ENCODE data around the gene IGF1.

Gene IGF1

DNA sequence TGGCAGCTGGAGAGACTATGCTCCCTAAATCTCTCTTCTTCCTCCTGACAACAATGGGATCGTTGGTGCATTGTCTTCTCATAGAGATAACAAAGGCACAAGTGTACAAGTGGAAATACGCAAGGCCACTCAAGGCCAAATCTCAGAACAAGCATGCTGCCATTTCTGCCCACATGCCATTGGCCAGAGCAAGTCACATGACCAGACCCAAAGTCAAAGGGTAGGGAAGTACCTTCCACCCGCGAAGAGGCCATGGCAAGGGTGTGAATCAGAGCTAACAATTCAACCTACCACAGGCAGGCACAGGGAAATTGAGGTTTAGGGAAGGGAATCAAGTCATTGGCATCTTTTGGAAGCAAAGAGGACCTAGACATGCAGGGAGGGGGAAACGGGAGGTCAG lies 38.5 kb upstream of the IGF1 start:
- no peak overlapping the region for H2AFZ ChIP-seq (ENCODE audit: low read length)
- H3K9me3 ChIP-seq (replicated peaks; ENCODE audit: insufficient read depth, low read length): no peaks in the 10 kb centered on the region
- no peak for DNase-seq
- H3K27me3 ChIP-seq (replicated peaks; ENCODE audit: insufficient read depth, low read length): no peaks in the 10 kb centered on the region
- no peak overlapping the region for H3K27ac ChIP-seq (ENCODE audit: low read length)
- TF ChIP-seq EZH2 (optimal IDR thresholded peaks at IDR 0.05; ENCODE audit: low read depth, low read length) (no peak), EZH2phosphoT487 (IDR thresholded peaks at IDR 0.05; ENCODE audit: low read length) (no peak), CTCF (IDR thresholded peaks at IDR 0.05; ENCODE audit: low read length) (no peak)
- H3K4me1 ChIP-seq (ENCODE audit: low read length): no peaks in the 10 kb centered on the region
- H3F3A ChIP-seq (ENCODE audit: insufficient read depth, low read length): no peaks in the 10 kb centered on the region
- no peak overlapping the region for H3K4me3 ChIP-seq (ENCODE audit: low read length)
- H3K9me2 ChIP-seq (replicated peaks; ENCODE audit: insufficient read depth, low read length): no peaks in the 10 kb centered on the region
- no peak overlapping the region for H3K4me2 ChIP-seq (ENCODE audit: low read depth, low read length)
- no peaks in the 10 kb centered on the region for H3K79me2 ChIP-seq (ENCODE audit: low read length)
- no peak overlapping the region for H3K9ac ChIP-seq (ENCODE audit: low read length)
- no peaks in the 10 kb centered on the region for H4K20me1 ChIP-seq (ENCODE audit: insufficient read depth, low read length)
- H3K36me3 ChIP-seq (replicated peaks; ENCODE audit: insufficient read depth, low read length): no peaks in the 10 kb centered on the region

GRCh38 chr12:102514696-102515095 lies 34.3 kb upstream of the IGF1 start:
- H3K9me3 ChIP-seq (replicated peaks; ENCODE audit: insufficient read depth, low read length): no peaks in the 10 kb centered on the region
- H4K20me1 ChIP-seq (ENCODE audit: insufficient read depth, low read length): no peaks in the 10 kb centered on the region
- DNase-seq: no peak
- H3K27me3 ChIP-seq (replicated peaks; ENCODE audit: insufficient read depth, low read length): no peaks in the 10 kb centered on the region
- H3K79me2 ChIP-seq (ENCODE audit: low read length): no peaks in the 10 kb centered on the region
- no peaks in the 10 kb centered on the region for H3F3A ChIP-seq (ENCODE audit: insufficient read depth, low read length)
- H3K4me3 ChIP-seq (ENCODE audit: low read length): no peak overlapping the region
- peaks cover 10% of the 10 kb centered on the region; the same call in 1 of the 2 replicates for H3K4me1 ChIP-seq (ENCODE audit: low read length)
- no peak overlapping the region for H3K4me2 ChIP-seq (ENCODE audit: low read depth, low read length)
- H2AFZ ChIP-seq (ENCODE audit: low read length): no peak overlapping the region
- H3K9ac ChIP-seq (ENCODE audit: low read length): no peak overlapping the region
- TF ChIP-seq EZH2 (optimal IDR thresholded peaks at IDR 0.05; ENCODE audit: low read depth, low read length) (no peak), CTCF (IDR thresholded peaks at IDR 0.05; ENCODE audit: low read length) (no peak), EZH2phosphoT487 (IDR thresholded peaks at IDR 0.05; ENCODE audit: low read length) (no peak)
- no peaks in the 10 kb centered on the region for H3K9me2 ChIP-seq (replicated peaks; ENCODE audit: insufficient read depth, low read length)
- no peaks in the 10 kb centered on the region for H3K36me3 ChIP-seq (replicated peaks; ENCODE audit: insufficient read depth, low read length)
- no peak overlapping the region for H3K27ac ChIP-seq (ENCODE audit: low read length)

- H4K20me1 ChIP-seq (ENCODE audit: insufficient read depth, low read length): no peaks in the 10 kb centered on the region
- no peak for TF ChIP-seq EZH2phosphoT487 (IDR thresholded peaks at IDR 0.05; ENCODE audit: low read length)
- no peak for TF ChIP-seq CTCF (IDR thresholded peaks at IDR 0.05; ENCODE audit: low read length)
- no peak for TF ChIP-seq EZH2 (optimal IDR thresholded peaks at IDR 0.05; ENCODE audit: low read depth, low read length)
- H3K4me2 ChIP-seq (ENCODE audit: low read depth, low read length): no peak overlapping the region
- no peaks in the 10 kb centered on the region for H3K9me2 ChIP-seq (replicated peaks; ENCODE audit: insufficient read depth, low read length)
- H3K9me3 ChIP-seq (replicated peaks; ENCODE audit: insufficient read depth, low read length): no peaks in the 10 kb centered on the region
- H3K4me3 ChIP-seq (ENCODE audit: low read length): no peak overlapping the region
- H3K27ac ChIP-seq (ENCODE audit: low read length): no peak overlapping the region
- H3K27me3 ChIP-seq (replicated peaks; ENCODE audit: insufficient read depth, low read length): no peaks in the 10 kb centered on the region
- no peak overlapping the region for H3K9ac ChIP-seq (ENCODE audit: low read length)
- peaks cover 10% of the 10 kb centered on the region; the same call in 1 of the 2 replicates for H3K4me1 ChIP-seq (ENCODE audit: low read length)
- no peak overlapping the region for H2AFZ ChIP-seq (ENCODE audit: low read length)
- no peak for DNase-seq
- no peaks in the 10 kb centered on the region for H3F3A ChIP-seq (ENCODE audit: insufficient read depth, low read length)
- H3K79me2 ChIP-seq (ENCODE audit: low read length): no peaks in the 10 kb centered on the region
- H3K36me3 ChIP-seq (replicated peaks; ENCODE audit: insufficient read depth, low read length): no peaks in the 10 kb centered on the region
Measured at GRCh38 chr12:102513739-102514138, 33.4 kb upstream of the IGF1 start.

Measured in MM.1S (cell line).